HL-60 (cell line): ENCODE measurements around the gene ATG3.

ENCODE experiments used
- GABPA ChIP-seq: IDR thresholded peaks from 2 replicates; pipeline ENCODE4 v1.6.1; 2012; ENCODE audit warnings: low read depth
- POLR2AphosphoS5 ChIP-seq: IDR thresholded peaks from 2 replicates; pipeline ENCODE4 v1.6.1; 2012; ENCODE audit warnings: low read depth
- REST ChIP-seq: IDR thresholded peaks from 2 replicates; pipeline ENCODE4 v1.6.1; 2012; ENCODE audit warnings: low read depth; ENCODE audit not compliant: insufficient replicate concordance
- SPI1 ChIP-seq: IDR thresholded peaks from 2 replicates; pipeline ENCODE4 v1.6.1; 2012; ENCODE audit warnings: low read depth, mild to moderate bottlenecking, borderline replicate concordance
- TF ChIP-seq, protein P1 (sequence below): IDR thresholded peaks from one replicate; pipeline ENCODE4 v1.5.1; 2011; ENCODE audit warnings: low read length, control low read depth, inconsistent platforms; ENCODE audit not compliant: insufficient read depth

- TF ChIP-seq, protein P1, sequence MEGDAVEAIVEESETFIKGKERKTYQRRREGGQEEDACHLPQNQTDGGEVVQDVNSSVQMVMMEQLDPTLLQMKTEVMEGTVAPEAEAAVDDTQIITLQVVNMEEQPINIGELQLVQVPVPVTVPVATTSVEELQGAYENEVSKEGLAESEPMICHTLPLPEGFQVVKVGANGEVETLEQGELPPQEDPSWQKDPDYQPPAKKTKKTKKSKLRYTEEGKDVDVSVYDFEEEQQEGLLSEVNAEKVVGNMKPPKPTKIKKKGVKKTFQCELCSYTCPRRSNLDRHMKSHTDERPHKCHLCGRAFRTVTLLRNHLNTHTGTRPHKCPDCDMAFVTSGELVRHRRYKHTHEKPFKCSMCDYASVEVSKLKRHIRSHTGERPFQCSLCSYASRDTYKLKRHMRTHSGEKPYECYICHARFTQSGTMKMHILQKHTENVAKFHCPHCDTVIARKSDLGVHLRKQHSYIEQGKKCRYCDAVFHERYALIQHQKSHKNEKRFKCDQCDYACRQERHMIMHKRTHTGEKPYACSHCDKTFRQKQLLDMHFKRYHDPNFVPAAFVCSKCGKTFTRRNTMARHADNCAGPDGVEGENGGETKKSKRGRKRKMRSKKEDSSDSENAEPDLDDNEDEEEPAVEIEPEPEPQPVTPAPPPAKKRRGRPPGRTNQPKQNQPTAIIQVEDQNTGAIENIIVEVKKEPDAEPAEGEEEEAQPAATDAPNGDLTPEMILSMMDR: no peak
- TF ChIP-seq POLR2AphosphoS5 (no peak), GABPA (no peak), REST (no peak), SPI1 (no peak)
These were observed 65.2 kb downstream of the ATG3 start for GRCh38 chr3:112496366-112497067.
